ENCODE measurements around the gene FAM219A.

Gene FAM219A

DNA sequence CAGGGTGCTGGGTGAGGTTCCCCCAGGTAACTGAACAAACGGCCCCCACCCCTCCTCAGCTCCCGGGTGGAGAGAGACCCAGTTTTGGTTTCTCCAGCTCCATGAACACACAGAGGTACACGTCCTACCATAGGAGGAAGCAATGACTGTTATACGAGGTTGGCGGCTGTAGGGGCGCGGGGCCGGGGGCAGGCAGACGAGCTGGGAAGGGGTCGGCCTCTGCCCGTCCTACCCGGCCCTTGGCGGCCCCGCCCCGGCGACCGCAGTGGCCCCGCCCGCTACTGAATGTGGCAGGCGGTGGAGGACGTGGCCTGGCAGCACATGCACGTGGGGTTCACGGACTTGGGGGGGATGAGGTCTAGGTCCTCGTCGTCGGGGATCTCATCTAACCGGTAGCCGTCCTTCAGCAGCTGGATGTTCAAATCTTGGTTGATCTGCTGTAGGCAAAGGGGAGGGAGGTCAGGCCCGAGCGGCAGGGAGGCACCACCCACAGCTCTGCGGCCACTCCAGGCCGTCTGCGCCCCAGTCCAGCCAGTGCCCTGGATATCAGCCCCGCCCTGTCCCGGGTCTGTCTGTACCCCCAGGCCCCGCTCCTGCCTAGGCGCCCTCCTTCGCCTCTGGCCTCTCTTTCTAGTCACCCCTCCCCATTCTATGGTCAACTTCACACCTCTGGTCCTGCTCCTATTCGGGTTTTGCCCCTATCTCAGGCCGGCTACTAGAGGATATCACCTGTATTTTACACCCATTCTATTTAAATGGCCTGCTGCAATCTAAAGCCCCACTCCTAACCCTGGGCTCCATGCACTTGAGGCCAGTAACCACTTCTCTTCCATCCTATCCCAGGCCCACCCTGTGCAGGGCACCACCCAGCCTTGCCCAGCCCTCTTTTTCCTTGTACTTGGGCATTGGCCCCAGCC, 57.4 kb downstream of the FAM219A start:
- no peak for DNase-seq (ENCODE audit: low read depth in 2 of 2)

DNA sequence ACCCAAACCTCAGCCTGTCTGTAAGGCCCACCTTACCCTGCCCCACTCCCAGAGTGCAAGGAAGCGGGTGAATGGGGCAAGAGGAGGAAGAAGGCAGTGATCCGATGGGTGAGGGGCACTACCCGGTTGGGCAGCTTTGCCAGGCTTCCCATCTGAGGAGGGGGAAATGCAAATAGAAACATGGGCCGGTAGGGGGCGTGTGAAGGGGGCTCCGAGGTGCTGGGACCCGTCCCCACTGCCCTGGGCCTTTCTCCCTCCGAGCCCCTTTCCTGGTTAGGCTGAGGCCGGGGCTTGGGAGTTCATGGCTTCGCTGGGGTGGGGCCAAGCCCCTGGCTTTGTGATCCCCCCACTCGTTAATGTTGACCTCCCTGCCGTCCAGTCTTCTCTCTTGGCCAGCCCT, 58.1 kb downstream of the FAM219A start:
- DNase-seq (ENCODE audit: low read depth in 2 of 2): no peak

DNA sequence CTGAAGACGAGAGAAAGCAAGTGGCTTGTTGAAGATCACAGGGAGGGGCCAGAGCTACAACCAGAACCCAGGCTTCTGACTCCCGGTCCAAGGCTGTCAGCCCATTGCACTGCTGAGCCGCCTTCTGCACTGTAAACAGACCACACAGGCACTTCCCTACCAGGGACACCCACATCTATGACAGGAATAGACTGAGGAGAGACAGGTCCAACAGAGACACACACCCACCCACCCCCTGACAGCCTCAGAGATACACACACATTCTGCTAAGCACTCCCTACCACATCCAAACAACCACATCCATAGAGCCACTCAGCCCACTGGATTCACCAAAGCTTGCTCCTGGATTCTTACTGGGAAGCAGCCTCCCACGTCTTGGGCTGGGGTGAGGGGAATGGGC, 58.6 kb downstream of the FAM219A start:
- no peak for DNase-seq (ENCODE audit: low read depth in 2 of 2)

DNA sequence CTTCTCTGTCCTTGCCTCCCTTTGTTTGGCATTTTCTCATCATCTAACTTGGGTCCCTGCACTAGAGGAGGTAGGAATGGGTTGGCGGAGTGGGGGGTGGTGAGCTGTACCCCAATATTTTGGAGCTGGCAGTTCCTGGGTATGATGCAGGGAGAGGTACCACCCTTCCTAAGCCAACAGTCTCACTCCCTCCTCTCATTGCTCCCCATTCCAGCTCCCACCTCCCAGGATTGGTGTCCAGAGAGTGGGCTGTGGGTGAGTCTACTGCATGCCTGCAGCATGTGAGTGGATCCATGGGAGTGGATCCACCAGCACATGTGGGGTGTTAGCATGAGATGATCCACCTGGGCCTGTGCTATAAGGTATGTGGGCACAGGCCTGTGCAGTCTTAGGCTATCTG, 59.5 kb downstream of the FAM219A start:
- no peak for DNase-seq (ENCODE audit: low read depth in 2 of 2)

DNA sequence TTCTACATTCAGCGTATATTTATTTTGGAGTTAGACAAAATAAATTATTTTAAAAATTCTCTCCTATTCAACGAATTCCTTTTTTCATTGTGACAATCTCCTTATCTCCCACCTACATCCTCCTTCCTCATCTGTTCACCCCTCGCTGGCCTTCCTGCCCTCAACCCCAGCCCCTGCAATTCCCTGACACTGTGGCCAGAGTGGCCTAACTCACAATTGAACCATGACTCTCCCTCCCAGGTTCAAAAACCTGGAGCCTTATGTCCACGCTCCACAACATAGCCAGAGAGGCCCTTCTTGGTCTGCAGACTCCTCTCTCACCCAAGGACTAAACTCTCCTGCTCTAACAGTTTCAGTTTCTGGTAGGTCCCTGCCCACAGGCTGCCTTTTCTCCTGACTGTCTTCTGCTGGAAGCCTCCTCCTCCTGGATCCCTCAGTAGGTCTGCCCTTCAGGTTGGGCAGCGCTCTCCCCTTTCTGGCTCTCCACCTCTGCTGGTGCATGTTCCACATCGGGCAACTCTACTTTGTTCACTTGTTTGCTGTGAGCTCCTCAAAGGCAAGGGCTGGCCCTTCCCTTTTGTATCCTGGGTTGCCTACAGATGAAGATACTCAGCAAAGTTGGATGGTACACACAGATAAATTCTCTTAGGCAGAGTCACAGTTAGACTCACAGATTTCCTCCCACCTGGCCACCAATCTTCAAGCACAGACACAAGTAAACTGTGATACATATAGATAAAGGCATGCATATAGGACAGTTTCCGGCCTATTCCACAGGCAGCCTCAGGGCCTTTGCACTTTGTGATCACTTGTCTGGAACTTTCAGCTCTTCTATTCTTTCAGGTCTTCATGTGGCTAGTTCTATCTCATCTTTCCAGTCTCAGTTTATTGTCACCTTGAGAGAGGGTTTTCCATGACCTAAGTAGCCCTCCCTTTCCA, 61.8 kb downstream of the FAM219A start:
- DNase-seq (ENCODE audit: low read depth in 2 of 2): no peak

DNA sequence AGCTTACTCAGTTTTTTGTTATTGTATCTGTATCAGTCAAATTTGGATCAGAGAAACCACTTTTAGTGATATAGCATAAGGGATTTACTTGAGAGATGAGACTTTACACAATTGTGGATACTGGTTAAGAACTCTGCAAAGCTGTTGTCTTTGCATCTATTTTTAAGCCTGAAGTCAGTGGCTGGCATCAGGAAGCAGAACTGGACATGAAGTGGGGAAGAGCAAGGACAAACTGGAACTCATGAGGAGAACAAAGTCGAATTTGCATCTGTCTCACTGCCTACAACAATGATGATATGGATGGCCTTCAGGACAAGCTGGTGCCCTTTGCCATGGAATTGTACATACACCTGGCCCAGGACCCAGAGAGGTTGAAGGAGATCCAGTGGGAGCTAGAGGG, 65.9 kb downstream of the FAM219A start:
- no peak for DNase-seq (ENCODE audit: low read depth in 2 of 2)

DNA sequence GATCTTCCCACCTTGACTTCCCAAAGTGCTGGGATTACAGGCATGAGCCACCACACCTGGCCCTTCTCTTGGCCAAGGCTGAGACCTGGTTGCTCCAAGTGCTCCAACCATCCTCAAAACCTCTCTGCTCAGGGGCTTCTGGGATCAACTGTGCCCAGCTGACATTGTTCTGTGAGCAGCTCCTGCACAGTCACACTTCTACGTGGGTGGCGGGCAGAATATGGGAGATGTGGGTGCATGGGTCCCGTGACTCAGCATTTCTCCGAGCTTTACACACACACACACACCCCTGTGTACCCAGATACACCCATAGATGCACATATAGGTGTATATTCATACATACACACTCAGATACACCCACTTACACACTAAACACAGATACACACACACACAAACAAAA, 71.1 kb downstream of the FAM219A start:
- no peak for DNase-seq (ENCODE audit: low read depth in 2 of 2)

DNA sequence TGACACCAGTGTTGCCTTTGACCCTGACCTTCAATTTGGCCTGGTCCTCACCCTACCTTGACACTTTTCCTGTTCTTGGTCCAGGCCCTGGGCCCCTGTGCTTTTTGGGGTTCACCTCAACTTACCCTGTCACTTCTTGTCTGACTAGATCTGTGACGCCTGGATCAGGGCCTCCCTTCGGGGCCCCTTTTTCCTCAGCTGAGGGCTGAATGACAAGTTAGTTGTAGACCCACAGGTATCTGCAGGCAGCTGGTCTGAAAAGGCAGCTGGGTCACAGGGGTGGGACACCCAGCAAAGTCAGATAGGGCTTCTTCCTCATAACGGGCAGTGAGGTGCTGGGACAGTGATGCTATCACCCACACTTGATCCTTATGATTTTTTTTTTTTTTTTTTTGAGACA, 71.7 kb downstream of the FAM219A start:
- DNase-seq (ENCODE audit: low read depth in 2 of 2): no peak

DNA sequence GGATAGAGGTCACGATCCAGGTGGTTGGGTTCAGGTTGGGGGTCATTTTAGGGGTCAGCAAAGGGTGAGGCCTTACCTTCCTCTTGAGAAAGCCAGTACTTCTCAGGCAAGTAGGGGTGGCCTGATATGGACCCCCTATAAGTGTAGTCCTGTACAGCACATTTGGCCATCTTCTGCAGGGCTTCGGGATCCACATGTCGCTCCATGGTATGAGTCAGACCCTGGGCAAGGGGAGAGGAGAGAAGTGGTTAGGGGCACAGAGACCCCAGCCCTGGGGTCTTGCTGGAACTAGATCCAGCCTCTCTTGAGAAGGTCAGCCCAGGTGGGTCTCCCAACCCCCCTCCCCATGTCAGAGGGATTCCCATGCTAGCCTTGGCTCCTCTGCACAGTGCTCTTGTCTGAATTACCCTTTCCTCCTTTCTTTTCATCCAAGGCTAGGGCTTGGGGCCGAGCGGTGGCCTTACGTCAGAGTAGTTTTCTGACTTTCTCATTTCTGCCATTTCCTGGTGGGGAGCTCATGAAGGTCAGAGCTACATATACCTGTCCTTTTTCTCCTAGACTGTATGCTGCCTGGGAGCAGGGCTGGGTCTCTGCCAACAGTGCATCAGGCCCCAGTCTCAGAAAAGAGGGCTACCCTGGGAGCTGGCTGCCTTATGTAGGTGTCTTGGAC, 72.7 kb downstream of the FAM219A start:
- no peak for DNase-seq (ENCODE audit: low read depth in 2 of 2)

DNA sequence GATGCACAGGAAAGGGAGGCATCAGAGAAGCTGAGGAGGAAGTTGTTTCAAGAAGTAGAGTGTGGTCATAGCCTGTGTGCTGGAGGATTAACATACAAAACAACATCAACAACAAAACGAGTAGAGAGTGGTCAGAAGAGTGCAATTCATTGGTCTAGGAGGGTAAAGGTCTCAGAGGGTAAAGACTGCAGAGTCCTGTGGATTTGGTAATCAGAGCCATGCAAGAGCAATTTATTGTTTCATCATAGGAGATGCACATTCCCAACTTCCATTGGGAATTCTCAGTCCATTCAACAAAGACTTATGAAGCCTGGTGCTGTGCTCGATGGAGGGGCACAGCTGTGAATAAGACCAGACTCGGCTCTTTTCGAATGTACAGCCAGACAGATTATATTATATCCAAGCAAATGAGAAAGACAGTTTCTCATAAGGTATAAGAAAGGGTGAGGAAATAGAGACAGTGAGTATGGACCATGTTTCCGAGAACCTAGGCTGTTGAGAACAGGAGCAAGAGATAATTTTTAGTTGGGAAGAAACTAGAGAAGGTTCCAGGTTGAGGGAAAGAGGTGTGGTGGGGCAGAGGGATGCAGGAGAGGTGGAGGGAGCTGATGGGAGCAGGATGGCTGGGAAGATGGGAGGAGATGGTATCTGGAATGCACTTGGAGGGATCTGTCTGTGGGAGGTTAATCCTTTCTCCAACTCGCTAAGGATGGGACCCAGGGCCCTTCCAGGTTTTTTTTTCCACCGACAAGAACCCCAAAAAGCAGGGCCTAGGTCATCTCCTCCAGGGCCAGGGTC, 73.8 kb downstream of the FAM219A start:
- no peak for DNase-seq (ENCODE audit: low read depth in 2 of 2)

DNA sequence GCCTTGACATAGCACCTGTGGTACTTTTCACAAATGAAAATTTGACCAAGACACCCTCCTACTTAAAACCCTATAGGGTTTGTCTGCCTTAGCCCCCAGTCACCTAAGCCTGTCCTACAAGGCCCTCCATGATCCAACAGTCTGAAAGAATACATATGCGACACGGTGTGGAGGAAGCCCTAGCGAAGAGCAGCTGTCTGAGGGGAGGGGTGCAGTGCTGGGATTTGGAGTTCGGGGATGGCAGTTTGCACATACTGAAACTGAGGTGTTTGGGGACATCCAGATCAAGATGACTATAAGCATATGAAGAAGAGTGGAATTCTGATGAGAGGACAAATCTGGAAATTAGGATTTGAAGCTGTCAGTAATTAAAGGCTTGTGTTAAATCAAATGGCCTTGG, 74.5 kb downstream of the FAM219A start:
- DNase-seq (ENCODE audit: low read depth in 2 of 2): no peak

DNA sequence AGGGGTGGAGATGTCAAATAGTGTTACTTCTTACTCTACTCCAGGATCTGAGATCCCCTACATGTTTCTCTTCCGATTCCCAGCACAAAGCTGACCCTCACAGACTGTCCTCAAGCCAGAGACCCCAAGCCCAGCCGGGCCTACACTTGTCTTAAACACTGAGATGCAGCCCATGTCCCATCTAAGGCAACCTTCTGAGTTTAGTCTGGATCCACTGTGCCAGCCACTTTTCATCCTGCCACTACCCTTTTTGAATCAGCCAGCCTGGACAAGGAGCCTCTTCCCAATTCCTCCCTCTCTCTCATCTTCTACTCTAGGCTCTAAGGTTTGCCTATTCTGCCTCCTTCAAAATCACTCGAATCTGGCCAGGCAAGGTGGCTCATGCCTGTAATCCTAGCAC, 75.5 kb downstream of the FAM219A start:
- no peak for DNase-seq (ENCODE audit: low read depth in 2 of 2)

DNA sequence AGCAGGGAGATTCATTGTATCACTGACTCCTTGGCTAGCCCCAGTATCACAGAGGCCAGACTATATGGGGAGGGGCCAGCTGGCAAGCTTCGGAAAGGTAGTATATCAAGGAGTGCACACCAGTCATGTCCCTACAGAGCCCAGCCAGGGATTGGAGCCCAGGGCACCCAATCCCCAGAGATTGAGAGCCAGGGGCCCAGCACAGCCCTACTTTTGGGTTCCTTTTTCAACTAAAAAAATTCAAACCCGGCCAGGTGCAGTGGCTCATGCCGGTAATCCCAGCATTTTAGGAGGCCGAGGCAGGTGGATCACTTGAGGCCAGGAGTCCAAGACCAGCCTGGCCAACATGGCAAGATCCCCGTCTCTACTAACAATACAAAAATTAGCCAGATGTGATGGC, 76.3 kb downstream of the FAM219A start:
- DNase-seq (ENCODE audit: low read depth in 2 of 2): no peak

DNA sequence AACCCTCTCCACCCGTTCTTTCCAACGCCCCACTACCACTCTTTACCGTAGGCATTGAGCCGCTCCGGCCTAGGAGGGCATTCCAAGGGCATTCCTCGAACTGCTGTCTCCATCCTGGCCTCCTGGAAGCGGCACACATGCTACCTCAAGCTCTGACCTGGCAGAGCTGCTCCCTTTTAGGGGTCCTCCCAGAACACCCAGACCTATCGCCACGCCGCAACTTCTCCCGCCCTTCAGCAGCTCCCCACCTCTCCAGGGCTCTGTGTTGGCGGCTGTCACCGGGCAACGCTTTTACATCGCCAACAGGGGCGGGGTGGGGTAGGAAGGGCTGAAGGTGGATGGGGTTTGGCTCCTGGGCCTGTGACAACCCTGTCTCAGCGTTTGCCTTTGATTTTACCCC, 77.0 kb downstream of the FAM219A start:
- DNase-seq (ENCODE audit: low read depth in 2 of 2): no peak

DNA sequence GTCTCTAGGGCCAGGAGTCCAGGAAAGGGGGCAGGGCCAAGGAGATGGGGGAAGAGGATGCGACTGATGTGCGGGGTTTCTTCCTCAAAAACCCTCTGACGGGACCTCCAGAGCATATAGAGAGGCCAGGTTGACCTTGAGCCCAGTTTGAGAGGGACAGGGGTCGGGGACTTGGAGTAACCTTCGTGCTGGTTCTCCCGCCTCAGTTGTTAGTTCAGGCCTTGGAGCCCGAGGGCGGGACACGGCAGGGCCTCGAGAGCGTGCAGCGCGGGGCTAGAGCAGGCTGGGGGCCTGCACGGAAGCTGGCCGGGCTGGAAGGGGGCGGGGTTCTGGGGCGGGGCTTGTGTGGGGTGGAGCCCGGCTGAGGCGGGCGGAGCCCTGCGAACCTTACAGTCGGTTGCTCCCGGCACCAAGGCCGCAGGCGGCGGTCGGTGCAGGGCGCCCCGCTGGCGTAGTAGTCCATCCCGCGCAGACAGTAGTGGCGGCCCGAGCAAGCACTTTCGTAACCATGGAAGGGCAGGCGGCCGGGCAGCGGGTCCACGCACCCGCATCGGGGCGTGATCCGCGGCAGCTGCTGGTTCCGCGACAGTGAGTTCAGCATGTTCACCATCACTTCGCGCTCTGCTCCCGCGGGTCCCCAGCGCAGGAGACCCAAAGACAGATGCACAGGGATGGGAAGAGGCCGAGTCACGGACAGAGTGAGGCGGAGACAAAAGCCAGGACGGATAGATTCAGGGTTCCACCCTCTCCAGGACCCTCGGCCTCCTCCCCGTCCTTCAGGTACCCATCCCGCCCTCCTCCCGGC, 77.7 kb downstream of the FAM219A start:
- DNase-seq (ENCODE audit: low read depth in 2 of 2): peak; percentile 60 to 63

DNA sequence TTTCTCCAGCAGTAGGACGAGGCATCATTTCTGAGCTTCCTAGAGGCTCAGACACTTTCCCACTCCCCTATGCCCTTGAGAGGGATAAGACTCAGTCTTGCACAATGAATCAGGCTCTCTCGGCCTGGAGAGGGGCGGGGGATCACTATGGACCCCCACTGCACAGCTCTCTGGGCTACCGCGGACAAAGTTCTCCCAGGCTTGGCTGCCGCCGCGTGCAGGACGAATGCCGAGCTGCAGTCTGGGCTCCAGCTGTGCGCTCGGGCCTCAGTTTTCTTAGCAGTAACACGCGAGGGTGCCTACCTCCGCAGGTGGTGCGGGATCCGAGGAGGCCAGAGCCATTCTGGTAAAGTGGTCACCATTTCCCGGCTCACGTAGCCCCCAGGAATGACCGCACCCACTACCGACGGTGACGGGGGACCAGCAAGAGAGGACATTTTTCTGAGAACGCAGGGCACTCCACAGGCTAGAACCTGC, 78.3 kb downstream of the FAM219A start:
- no peak for DNase-seq (ENCODE audit: low read depth in 2 of 2)

DNA sequence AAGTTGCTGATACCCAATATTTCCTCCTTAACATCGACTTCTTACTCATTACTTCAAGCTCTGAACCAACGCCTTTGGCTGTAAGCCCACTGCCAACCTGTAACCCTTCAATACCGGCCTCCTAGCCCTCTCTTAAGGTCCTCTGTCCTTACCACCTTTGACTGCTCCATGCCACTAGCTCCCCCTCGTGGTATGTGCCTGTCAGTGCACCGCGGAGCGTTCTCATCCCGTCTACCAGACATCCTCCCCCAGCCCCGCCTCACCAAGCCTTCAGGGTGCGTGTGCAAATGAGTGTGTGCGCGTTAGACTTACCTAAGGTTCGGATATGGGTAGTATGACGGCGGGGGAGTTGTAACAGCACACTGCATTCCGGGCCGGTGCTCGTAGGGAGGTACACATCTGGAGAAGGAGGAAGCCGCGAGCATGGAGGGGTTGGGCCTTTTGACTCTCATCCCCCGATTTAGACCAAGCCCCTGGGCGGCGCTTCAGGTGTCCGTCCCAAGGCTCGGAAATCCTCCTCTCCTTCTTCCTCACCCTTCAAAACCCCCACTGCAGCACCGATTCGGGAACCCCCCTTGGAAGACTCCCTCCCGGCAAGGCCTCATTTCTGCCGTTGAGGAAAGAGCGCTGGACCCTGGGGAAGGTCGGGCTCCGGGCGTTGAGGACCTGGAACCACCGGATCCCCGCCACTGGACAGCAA, 78.9 kb downstream of the FAM219A start:
- peak; percentile 67 to 74 for DNase-seq (ENCODE audit: low read depth in 2 of 2)

DNA sequence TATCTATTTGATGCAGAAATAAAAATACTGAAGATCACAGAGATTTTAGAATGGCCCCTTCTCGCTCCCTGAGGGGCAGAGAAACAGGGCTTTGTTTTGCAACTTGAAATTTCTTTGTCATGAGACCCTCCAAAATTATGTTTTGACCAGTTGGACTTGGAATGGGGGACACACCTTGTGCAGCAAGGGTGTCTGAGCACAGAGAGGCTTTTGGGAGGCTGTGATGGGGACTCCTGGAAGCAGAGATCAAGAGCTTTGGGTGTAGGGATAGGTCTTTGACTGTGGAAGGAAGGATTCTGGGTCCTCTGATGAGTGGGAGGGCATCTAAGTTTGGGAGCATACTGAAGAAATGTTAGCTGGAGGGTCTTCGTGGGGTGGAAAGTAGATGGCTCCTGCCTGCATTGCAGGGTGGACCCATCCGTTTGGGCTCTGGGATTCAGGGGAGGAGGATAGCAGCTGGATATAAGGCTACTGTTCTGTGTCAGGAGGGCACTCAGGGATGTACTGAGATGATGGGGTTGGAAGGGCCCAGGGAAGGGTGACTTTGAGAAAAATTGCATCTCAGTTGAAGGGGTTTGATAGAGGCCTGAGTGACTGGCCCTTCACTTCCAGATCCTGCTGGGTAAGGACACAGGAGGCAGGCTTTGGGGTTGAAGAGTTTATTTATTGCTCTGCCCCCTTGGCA, 79.9 kb downstream of the FAM219A start:
- no peak for DNase-seq (ENCODE audit: low read depth in 2 of 2)

DNA sequence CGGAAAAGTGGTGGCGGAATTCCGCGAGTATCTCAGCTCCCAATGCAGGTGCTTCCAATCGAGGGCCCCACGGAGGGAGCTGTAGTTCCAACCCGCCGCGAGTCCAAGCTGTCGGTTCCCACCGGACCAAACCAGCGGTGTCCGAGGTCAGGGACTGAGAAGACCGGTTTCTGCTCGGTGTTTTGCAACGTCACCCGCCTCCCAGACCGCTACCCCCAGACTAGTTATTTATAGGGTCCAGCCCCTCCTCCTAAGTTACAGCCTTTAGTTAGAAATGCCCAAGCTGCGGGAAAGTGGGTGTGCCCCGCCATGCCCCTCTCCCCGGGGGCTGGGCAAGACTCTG, 81.0 kb downstream of the FAM219A start:
- DNase-seq (ENCODE audit: low read depth in 2 of 2): no peak
